ENCODE measurements around the gene ARAP3.

ARAP3 gene

DNA sequence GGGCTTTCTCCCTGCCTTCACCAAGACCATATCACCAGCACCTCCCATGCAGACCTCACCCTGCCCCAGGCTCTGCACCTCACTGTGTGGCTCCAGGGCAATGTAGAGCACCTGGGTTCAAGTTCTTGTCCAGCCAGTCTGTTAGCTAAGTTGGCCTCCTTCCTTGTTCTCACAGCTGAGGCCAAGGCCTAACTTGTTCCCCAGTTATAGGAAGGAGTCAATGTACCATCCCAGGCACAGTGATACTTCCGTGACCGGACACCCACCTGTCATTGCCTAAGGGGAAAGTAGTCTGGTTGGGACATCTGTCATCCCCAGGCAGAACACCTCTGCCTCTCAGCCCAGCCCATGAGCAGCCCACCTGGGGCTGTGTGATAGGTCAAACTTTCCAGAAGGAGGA, 14.4 kb upstream of the ARAP3 start:
- no peak for DNase-seq

DNA sequence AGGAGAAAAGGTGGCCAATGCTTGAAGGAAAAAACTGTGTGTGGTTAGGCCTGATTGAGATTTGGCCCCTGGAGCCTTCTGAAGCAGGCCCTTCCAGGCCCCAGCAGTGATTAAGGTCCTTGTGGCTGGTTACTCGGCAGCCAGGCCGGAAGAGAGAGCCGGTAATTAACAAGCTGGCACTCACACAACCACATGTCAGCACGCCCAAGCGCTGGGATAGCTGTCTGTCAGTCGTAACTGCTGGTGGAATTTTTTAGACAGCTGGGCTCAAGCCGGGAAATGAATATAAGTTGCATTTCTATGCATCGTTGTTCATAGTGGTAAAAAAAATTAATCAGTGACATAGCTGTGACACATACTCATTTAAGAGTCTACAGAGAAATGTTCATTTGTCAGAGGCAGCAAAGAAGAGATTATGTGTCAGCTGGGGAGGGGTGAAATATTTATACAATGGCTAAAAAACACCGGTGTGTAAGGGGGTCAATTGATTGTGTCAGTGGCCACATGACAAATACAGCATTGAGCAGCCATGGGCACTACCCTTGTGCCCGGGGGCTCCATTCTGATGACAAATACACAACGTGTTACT, 13.7 kb upstream of the ARAP3 start:
- DNase-seq = no peak

DNA sequence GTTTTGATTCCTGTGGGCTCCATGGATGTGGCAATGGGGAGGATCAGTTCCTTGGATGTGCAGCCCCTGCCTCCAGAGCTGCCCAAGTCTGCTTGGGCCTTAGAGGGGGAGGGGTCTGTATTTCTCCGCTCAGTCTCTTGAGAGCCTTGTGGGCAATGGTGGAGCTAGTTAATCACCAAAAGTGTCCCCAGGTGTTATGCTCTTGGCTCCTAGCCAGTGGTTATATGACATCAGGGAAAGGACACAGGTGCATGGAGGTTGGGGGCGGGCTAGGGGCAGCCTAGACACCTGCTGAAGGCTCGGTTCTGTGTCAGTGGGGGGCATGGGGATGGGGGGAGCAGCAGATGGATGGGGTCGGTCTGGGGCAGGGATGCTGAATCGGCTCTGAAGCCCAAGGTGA, 12.4 kb upstream of the ARAP3 start:
- no peak for DNase-seq

DNA sequence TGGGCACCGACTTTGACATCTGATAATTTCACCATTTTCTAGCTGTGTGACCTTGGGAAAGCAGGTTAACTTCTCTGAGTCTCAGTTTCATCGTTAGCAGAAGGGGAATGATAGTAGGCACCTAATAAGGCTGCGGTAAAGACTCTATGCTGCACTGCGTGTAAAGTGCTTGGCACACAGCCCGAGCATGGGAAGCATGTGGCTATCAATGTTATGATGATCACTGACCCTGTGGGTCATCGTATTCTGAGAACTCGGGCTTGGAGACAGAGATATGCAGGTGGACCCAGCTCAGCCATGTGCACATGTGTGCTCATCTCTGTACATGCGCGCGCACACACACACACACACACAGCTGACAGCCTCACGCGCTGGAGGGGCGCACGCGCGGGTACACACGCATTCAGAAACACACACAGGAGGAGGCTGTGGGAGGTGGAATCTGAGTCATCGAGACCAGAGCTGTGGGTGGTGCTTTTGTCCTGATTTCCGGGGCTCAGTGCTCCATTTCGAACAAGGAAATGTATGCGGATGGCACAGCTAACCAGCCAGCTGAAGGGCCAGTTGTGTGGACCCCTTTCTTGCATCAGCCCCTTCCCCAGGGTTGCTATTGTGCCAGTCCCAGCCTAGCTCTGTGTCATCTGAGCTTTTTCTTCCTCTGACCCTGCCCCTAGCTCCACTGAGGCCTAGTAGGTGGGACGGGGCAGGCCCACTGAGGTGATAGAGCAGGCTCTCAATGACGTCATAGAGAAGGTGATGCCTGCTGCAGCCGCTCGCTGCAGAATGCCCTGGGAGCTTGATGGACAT, 11.1 kb upstream of the ARAP3 start:
- DNase-seq = peak in 2 of 4 experiments; percentile 6 to 43

DNA sequence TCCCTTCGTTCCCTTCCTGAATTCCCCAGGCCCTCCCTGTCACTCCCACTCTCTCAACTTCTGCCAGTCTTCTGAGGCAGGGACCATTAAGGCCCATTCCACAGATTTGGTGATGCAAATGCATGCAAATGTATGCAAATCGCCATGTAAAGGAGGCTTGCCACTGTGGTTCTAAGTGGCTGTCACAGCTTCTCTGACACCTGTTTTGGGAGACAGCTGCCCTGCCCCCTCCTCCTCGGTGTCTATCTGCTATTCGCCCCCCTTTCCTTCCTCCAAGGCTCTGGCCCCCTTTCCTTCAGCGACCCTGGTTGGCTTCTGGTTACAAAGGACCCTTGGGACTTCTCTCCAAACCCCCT, 10.5 kb upstream of the ARAP3 start:
- DNase-seq = no peak

DNA sequence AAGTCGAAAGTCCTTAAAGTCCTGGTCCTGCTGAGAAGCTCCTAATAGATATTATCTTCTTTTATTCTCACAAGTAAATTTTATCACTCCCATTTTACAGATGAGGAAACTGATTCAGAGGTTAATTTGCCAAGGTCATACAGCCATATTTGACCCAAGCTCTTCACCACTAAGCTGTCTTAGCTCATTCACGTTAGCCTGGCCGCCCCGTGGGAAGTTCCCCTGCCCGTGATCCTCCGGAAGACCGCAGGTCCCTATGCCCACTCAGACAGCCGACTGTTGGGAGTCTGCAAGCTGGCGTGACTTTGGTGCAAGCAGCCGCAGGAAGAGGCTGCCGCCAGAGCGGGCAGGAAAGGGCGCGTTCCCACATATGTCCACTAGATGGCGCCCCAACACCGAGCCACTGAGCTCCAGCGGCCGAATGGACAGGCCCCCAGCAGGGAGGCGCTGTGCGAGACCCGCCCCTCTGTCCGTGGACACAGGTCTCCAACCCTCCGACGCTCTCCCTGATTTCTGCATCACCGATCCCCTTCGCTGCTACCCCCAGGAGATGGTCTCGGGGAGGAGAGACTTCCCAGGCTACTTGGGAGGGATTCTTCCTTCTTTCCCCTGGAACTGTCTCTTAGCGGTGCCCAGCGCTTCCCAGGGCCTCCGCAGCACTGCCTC, 10.0 kb upstream of the ARAP3 start:
- DNase-seq = peak; percentile 70 to 87 (median 75)

DNA sequence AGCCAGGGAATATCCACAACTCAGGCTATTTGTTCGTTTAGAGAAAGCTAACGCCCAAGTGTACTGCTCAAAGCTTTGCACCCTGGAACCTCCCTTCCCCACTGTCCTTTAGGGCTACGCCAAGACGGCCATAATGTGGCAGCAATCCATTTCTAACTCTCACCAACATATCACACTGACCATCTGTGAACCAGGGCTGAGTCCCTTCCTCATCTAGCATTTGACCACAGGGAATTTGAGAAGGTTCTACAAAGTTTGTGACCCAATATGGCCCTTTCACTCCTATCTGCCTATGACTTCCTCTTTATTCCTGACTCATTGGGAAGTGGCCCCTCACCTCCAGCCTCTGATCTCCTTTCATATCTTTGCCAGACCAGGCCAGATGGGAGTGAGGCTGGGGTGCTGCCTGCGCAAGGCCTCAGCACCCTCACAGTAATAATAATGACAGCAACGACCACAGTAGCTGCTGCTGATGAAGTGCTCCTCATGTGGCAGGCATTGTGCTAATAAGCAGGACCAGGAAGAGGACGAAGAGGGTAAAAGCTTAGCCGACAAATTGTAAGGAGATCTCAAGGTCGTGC, 9.3 kb upstream of the ARAP3 start:
- no peak for DNase-seq

DNA sequence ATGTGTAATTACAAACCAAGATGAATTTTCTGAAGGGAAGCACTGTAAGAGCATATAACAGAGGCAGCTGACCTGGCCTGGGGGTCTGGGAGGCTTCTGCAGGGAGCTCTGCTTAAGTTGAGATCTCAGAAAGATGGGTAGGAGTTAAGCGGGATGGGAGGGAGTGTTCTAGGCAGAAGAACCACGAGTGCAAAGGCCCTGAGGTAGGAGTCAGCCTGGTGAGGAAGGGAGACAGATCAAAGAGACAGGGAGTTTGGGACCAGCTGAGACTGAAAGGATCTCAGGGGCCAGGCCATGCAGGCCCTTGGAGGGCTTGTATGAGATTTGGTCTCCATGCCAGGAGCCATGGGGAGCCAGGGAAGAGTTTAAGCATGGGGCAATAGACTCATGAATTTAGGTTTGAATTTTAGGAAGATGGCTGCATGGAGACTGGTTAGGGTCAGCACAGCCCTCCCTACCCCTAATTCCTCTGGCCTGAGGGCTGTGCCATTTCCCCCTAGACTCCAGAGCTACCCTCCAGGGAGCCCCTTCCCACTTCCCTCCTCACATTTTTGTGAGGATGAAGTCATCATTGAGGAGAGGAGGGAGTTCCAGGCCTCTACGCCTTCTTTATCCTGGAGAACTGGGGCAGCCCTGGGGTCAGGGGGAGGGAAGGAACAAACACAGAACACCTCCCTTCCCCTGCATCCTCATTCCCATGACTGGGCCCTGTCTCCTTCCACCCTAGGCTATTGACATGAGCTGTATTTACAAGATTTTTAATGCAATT, 4.8 kb upstream of the ARAP3 start:
- no peak for DNase-seq

DNA sequence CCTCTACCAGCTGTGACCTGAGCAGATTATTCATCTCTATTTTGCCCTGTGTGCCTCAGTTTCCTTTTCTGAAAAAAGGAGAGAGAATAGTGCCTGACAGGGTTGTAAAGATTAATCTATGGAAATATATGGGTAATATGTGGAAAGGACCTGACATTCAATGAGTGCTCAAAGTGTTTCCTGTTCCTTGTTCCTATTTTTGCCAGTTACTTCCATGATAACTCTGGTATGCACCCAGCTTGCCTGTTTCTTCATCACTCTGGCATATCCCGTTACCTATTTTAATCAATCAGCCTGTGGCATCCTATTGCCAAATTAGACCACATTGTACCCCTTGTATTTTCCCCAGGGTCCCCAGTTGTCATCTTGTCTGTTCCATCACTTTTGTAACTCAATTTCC, 3.6 kb upstream of the ARAP3 start:
- no peak for DNase-seq

DNA sequence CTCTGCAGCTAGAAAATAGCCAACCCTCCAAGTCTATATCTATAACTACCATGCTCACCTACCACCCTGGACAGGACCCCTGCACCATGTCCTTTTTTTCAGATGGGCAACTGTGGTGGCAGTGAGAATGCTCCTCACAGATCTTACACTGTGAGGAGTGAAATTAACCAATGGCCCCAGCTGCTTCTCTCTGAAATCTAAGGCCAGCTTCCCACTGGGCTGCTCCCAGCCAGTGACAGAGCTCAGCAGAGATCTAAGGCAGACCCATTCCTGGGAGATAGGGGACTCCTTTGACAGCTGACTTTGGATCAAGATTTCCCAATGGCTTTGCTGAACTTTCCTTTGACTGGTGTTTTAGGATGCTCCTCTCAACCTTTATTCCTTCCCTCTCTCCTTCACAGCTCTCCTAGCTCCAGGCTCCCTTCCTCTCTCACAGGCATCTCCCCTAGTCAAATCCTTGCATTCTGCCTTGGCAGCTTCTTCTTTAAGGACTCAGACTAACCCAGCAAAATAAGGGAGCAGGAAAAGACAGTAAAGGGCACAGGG, 1.6 kb upstream of the ARAP3 start:
- DNase-seq = no peak

DNA sequence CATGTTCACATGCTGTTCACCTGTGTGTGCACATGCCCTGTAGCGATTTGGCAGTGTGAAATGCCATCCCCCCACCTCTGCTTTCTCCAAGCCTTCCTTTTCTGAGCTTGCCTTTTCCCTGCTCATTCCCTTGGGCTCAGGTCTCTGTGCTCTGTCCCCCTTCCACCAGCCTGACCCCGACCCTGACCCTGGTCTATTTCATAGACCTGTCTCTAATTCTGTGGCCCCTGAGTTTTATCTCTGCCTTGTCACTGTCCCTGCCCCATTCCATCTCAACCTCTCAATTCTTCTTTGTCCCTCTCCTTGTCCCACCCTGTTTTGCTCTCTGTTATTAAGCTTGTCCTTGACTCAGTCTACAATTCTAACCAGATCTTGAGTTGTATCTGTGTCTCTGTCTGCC, 735 bp downstream of the ARAP3 start:
- no peak for DNase-seq

DNA sequence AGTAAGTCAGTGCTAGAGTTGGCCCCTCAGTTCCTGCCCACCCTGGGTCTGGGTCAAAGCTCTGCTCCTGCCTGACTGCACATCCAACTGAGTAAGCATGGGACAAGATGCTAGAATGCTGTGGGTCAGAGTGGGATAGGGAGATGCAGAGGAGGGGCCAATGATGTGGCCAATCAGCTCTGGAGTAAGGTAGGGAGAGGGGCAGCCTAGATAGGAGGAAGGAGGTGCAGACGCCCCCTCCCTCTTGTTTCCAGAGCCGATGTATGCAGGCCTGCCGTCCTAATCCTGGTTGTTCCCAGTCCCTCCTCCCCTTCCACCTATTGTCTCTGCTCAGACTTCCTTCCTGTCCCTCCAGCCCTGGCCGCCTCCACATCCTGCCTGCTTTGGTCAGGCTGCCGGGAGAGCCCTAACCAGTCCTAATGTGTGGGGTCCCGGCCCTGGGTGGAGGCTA, 1.3 kb downstream of the ARAP3 start:
- DNase-seq = no peak

DNA sequence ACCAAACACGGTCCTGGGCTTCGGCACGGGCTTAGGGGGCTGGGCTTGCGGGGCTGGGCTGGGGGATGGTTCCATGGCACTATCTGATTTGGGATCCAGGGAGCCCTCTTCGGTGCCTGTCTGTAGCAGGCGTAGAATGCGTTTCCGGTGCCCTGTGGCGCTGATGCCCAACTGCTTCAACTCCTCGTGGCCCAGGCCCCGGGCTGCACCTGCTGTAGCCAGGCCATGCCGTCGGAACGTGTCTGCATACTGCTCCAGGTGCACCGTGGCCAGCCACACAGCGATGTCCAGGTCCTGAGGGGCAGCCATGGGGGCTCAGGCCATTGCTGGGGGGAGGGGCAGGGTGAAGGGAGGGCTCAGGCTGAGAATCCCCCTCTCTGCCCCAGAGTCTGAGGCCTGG, 1.9 kb downstream of the ARAP3 start:
- DNase-seq = no peak

DNA sequence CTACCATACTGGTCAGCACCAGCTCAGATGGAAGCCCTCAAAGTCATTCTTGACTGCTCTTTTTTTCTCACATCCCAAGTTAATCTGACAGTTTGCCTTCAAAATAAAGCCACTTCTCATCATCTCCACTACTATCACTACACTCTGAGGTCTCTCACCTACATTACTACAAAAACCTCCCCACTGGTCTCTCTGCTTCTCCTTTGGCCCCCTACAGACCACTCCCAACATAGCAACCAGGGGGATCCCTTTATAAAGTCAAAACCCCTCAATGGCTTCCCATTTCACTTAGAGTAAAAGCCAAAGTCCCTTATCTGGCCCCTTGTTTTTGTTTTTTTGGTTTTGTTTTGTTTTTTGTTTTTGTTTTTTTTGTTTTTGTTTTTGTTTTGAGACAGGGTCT, 4.6 kb downstream of the ARAP3 start:
- no peak for DNase-seq

DNA sequence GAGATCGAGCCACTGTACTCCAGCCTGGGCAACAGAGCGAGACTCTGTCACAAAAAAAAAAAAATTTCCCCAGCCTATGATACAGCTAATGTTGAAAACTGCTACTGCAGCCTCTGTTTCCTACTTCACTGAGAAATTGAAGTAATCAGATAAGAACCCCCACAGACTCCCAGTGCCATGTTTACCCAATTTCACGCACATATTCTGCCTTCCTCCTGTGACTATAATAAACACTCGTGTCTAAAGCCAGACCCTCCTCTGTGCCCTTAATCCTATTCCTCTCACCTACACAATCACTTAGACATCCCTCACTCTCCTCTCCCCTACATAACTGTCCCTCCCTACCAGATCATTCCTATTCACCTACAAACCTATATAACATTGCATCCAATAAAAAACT, 6.4 kb downstream of the ARAP3 start:
- no peak for DNase-seq

DNA sequence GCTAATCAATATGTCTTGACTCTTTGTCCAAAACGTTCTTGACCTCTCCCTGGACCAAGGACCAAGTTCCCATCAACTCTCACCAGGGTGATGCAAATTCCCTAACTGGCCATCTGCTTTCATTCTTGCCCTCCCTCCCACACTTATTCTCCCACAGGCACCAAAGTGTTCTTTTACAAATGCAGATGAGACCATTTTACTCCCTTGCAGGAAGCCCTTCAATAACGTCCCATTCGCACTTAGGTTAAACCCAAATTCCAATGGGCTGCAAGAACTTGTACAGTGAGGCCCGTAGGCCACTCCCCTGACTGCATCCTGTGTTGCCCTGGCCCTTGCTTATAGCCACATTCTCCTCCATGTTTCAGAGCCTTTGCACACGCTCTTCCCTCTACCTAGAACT, 7.3 kb downstream of the ARAP3 start:
- DNase-seq = no peak

DNA sequence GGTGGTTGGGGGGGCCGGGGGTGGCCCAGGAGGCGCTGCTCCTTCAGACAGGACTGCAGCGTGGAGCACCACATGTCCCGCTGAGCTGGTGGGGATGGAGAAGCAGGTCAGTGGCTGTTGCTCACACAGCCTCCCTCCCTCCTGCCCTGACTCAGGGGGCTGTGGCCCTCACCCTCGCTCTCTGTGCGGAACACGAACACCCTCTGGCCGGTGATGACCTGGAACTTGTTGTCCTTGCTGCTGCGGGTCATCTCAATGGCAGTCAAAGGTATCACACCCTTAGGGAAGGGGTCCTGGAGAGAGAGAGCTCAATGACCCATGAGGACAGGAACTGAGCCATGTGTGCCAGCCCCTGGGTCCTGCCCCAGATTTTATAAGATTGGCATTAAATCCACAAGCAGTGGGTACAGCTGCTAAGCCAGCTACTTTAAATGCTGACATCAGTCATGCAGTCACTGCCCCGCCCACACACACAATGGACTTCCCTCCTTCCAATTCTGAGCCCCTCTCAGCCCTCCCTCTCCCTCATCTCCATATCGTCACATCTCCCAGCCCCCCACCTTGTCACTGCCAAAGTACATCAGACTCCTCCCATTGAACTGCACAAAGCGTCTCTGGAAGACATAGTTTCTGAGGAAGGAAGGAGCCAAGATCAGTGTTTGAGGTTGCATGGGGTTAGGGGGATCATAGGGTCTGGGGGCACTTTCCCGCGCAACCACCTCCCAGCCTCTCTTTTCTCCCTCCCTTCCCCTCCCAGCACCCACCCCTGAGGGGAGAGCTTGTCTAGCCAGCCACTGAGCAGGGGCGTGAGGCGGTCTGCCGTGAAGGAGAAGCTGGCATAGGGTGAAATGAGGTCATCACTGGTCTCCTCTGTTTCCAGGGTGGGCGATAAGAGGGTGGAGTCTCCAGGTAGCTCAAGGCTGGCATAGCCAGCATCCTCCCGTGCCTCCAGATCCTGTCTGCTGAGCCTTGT, 8.9 kb downstream of the ARAP3 start:
- DNase-seq = no peak

DNA sequence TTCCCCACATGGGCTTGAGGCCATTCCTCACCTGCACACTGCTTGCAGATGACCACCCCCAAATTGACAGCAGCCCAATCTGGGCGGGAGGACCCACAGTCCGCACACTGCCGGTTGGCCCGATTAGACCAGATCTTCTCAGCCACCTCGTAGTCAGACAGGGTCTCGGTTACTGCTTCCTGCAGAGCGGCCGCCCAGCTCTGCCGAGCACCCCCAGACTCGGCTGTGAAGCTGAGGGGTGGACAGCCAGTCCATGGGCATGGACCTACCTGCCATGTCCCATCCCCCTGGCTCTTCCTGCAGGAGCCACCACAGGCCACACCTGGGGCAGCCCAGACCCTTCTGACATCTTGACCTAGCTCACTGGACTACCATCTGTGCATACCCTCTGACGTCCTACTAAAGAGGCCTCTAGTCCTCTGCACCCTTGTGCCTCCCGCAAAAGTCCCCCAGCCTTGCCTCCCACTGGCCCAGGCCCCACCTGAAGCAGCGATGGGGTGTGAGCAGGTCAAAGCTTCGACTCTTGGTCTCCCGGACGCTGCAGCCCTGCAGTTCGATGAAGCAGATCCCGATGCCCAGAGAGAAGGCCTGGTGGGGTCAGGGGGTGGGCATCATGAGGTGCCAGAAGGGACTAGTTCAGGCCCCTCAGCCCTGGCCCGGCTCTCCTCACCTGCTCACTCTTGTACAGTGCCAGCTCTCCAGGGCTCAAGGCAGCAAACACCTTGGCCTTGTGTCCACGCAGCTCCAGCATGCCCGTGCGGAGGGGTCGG, 9.8 kb downstream of the ARAP3 start:
- DNase-seq = no peak

DNA sequence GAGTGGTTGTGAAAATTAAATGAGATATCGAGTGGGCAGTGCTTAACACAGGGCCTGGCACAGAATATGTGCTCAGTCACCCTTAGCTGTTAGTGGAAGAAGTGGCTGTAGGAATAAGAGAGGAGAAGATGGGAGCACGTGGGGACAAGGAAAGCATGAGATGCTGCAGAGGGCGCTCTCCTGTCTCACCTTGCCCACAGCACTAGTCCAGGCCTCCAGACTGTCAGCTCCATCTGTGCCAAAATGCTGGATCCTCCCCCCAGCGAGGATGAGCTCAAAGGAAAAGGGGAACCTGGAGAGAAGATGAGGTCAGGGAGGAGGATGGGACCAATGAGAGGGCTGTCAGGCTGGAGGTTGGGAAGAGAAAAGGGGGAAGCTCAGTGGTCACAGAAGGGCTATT, 12.5 kb downstream of the ARAP3 start:
- no peak for DNase-seq

DNA sequence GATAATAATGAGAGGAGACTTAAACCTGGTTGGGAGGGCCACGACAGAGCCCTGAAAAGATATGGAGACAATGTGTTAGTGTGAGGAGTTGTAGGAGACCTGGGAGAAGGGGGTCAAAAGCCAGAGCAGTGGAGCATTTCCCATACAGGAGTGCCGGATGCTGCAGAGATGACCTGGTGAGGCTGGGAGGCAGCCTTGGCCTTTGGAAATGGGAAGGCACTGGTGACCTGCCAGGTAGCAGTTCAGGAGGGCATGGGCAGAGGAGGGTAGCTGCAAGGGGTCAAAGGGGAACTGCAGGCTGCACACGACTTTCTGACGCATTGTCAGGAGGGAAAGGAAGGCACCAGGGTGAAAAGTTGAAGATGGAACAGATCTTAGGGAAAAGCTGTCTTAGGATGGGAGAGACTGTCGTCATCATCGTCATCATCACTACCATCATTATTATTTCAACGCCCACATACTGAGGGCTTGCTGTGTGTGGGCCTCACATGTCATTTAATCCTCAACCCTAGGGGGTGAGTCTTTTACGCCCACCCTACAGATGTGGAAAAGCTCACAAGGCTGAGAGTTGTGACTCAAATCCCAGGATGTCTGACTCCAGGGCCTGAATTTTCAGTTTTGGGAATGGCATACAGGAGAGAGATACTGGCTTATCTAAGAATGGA, 13.3 kb downstream of the ARAP3 start:
- DNase-seq = no peak
